Breast epithelium (tissue), 3 donors: ENCODE measurements around the gene PMM2.

Experiments
- POLR2A ChIP-seq: fragments of 450-650 bp; IDR thresholded peaks from one replicate; pipeline ENCODE4 v1.6.1; 2016; ENCODE audit warnings: antibody characterized with exemption, mild to moderate bottlenecking, moderate library complexity
- POLR2AphosphoS5 ChIP-seq, 3 donors: sonication (generic); formaldehyde crosslinking; IDR thresholded peaks; one replicate each; pipeline ENCODE4 v1.6.1; 2017; ENCODE audit warnings: antibody characterized with exemption in 3 of 3
- TF ChIP-seq, protein P1 (sequence below), 3 donors: fragments of 450-650 bp; IDR thresholded peaks; one replicate each; pipeline ENCODE4 v1.5.1; 2016 to 2017; ENCODE audit warnings: antibody characterized with exemption in 3 of 3, mild to moderate bottlenecking in 3 of 3, moderate library complexity in 3 of 3

DNA sequence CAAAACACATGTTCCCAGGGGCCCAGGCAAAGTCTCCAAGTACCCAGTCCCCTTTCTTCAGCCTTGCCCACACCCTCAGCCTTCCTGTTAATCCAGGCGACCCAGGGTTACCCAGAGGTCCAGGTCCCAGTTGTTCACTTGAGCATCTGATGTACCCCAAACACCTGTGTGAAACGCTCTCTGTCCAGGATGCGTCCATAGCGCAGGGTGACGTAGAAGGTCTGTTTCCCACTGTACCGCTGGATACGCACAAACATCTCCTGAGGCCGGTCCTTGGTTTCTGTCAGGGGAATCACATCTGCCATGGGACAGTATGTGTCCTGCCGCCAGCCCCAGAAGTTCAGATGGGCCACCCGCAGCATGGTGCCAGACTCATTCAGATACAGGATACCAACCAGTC is 1.8 kb upstream of the PMM2 start:
- TF ChIP-seq POLR2A (no peak), POLR2AphosphoS5 (IDR thresholded peaks at IDR 0.05) (no peak)
- TF ChIP-seq, protein P1, sequence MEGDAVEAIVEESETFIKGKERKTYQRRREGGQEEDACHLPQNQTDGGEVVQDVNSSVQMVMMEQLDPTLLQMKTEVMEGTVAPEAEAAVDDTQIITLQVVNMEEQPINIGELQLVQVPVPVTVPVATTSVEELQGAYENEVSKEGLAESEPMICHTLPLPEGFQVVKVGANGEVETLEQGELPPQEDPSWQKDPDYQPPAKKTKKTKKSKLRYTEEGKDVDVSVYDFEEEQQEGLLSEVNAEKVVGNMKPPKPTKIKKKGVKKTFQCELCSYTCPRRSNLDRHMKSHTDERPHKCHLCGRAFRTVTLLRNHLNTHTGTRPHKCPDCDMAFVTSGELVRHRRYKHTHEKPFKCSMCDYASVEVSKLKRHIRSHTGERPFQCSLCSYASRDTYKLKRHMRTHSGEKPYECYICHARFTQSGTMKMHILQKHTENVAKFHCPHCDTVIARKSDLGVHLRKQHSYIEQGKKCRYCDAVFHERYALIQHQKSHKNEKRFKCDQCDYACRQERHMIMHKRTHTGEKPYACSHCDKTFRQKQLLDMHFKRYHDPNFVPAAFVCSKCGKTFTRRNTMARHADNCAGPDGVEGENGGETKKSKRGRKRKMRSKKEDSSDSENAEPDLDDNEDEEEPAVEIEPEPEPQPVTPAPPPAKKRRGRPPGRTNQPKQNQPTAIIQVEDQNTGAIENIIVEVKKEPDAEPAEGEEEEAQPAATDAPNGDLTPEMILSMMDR (IDR thresholded peaks at IDR 0.05) = no peak
